Stimulated activated CD8-positive, alpha-beta memory T cell treated with anti-CD3 and anti-CD28 coated beads, Interleukin-4, amount 100 ng/mL, for 4 hours (primary cell): ENCODE data around the gene BFSP2.
"Not testable (repeated sequence)": the region's sequence is repeated elsewhere in the genome, so short reads cannot be mapped to it uniquely, and the experiment has no call there.

Experiments used
- DNase-seq, 2 donors: peaks; one replicate each; pipeline ENCODE4 v3.0.0-alpha.2; 2020; ENCODE audit warnings: low read depth in 2 of 2, low spot score in 1 of 2

BFSP2 gene

DNA sequence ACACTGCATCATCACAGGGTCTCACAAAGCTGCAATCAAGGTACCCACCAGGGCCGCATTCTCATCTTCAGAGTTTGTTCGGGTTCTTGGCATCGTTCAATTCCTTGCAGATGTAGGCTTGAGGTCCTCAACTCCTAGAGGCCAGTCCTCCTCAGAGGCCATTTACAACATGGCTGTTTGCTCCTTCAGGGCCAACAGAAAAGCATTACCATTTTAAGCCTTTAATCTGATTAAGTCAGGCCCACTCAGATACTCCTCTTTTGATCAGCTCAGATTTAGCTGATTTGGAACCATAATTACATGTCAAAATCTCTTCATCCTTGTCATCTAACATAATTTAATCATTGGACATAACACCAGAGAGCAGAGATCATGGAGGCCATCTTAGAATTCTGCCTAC, 55.4 kb downstream of the BFSP2 start:
- no peak for DNase-seq

DNA sequence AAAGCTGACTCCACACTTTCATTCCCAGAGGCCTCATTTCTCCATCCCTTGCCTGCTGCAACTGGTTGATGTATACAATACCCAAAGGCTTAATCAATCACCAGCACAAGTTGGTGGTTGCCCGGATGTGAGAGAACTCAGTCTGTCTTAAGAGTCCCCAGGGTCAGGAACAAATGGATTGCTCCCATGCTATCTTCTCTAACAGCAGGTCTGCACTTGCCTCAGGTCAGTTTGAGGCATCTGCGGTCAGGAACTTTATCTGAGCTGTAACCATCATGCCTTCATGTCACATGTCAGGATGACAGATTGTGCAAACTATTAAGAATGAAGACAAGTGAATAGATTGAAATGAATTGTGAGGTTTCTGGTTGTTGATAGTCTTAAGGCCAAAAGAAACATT, 56.1 kb downstream of the BFSP2 start:
- DNase-seq, result no peak

- no peak for DNase-seq
Observed at GRCh38 chr3:133457025-133457424, 57.2 kb downstream of the BFSP2 start.

GRCh38 chr3:133457465-133458067, 57.7 kb downstream of the BFSP2 start:
- no peak for DNase-seq

- DNase-seq, result no peak
Observed at GRCh38 chr3:133459400-133459799, 59.5 kb downstream of the BFSP2 start.

DNA sequence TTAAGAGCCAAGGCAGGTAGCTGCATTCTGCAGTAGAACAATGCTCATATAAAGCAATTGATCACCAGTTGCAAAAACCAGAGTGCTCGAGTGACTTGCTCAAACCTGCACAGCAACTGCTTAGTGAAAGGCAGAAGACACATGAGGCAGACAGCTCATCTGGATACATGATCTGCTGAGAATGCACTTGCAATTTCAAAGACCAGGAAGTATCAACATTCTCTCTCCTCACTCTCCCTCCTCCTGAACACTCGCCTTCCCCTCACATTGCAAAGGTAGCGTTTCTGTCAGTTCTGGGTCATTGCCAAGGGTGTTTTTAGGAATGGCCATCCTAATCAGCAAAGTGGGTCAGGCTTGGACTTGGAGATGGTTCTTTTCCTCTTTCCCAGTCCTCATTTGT, 61.0 kb downstream of the BFSP2 start:
- no peak for DNase-seq

DNA sequence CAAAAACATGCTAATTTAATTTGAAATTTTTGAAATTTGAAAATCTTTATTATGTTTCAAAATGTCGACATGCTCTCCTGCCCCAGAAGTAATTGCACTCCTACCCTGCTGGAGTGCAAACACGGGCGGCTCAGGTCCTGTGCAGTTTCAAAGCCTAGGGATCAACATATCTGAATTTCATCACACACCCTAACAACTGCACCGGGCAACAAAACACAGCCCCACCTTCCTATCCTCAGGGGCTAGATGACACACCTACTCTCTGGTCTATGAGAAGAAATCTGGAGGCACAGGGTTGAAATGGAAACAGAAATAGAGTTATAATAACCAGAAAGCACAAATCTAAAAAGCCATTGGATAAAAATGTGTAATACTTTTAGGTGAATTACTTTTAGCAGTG, 61.4 kb downstream of the BFSP2 start:
- no peak for DNase-seq

DNA sequence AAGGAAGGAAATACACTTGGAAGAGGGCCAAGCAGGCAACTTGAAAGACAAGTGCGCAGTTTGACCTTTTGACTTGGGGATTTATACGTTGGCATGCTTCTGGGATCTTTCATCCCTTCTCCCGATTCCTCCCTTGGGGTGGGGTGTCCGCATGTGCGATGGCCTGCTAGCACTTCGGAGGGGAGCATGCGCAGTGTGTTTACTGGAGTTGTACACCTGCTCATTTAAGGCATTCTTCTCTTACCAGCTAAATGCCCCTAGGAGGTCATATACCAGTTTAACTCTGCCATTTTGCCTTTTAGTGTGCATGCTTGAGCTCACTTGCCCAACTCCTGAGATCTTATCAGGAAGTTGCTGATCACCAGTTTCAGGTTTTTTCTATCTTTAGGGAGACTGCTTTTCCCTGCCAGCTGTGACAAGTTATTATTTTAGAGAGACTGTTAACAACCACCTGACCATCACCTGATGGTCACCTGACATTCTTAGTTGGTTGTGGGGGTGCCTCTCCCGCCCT, 63.5 kb downstream of the BFSP2 start:
- DNase-seq, result no peak

- no peak for DNase-seq
Observed at GRCh38 chr3:133464573-133464972, 64.7 kb downstream of the BFSP2 start.

- DNase-seq, result no peak
Observed at GRCh38 chr3:133466531-133467386, 66.9 kb downstream of the BFSP2 start.

DNA sequence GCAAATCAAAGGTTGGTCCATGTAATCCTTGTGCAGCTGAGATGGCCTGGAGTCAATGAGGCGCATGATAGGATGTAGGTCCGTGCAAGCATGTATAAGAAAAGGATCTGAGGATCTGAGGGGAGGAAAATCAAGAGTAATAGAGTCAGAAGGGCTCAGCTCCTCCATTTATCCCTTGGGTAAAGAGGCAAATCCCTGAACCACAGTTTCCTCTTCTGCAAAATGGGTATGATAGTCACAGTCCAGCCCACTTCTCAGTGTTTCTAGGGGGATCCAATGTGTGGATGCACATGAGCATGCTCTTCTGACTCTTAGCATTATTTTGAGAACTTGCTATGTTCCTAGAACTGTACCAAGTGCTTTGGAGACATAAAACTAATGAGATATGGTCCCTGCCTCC, 67.9 kb downstream of the BFSP2 start:
- no peak for DNase-seq

- no peak for DNase-seq
Observed at GRCh38 chr3:133468251-133468721, 68.4 kb downstream of the BFSP2 start.

DNA sequence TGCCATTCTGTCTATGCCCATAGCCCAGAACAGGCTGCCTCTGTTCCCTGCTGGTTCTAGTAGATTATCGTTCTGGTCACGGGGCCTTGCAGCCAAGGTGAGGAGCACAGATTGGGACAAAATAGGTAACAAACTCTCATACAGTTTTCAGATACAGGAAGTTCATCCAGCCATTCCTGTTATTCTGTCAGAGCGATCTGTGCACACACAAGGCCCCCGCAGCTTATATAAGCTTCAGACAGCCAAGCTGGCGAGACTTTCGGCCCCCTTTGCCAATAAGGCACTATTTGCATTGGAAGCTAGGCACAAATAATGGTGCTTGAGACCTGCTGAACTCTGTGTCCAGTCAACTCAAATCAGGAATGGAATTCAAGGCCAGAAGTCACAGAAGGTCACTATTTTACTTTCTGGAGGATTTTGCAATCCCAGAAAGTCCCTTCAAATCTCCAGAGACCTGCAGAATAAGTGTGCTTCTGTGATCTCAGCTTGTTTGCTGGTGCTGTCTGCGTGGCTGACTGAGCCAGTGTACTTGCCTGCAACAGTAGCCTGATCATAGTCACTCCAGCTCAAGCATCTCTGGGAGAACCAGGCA, 69.4 kb downstream of the BFSP2 start:
- DNase-seq, result no peak

DNA sequence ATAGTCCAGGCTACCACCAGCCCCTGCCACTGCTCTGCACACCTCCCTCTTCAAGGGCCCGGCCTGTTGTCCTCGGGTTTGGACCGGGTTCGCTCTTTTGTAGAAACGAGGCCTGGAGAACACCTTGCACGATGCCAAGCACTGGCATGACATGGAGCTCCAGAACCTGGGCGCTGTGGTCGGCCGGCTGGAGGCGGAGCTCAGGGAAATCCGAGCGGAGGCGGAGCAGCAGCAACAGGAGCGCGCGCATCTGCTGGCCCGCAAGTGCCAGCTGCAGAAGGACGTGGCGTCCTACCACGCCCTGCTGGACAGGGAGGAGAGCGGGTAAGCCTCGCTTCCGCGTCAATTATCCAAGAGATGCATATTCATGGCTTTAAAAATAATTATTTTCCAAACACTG, 72.4 kb downstream of the BFSP2 start:
- no peak for DNase-seq

- DNase-seq, result no peak
Observed at GRCh38 chr3:133472889-133473288, 73.0 kb downstream of the BFSP2 start.

GRCh38 chr3:133473472-133474191, 73.8 kb downstream of the BFSP2 start:
- not testable (repeated sequence) for DNase-seq

DNA sequence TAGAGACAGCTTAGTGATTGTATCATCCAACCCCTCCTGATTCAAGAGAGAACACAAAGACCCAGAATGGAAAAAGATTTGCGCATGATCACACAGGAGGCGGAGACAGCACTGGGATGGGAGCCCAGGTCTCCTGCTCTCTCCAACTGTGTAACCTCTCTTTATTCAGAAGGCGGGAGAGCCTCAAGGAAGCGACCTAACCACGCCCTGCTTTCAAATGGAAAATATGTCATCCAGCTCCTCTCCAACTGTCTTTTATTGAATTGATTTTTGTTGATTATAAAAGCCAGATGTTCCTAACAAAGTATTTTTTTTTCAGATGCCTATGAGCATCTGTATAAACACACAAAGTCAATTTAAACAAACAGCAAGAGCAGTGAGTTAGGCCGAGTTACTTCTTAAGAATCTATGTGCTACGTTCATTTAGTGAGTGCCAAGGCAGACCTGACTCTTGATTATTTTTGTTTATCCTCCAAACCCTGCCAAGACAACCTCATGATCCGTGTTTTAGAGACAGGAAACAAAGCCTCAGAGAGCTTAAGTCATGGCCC, 74.5 kb downstream of the BFSP2 start:
- DNase-seq, result no peak

DNA sequence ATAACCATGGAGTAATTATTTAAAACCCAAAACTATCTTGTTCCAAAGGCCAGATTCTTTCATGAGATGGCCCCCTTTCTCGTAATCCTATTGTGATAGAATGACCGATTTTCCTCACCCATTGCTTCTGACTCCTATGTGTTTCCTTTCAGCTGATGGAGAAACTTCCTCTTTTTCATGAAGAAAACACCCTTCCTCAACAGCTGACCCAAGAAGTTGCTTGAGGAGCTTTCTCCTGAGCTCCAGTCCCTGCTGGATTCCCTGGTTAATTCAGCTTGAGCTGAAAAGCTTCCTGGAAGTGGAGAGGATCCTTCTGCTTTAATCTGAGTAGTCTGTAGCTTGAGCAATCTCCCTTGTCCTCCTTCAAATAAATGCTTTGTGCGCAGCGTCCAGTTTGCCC, 75.0 kb downstream of the BFSP2 start:
- DNase-seq, result no peak

GRCh38 chr3:133475245-133476010, 75.6 kb downstream of the BFSP2 start:
- DNase-seq, result no peak

GRCh38 chr3:133476971-133477375, 77.1 kb downstream of the BFSP2 start:
- DNase-seq, result no peak
